K562 (cell line): ENCODE measurements around the gene ZNF316.

Experiments
- CREM ChIP-seq: IDR thresholded peaks from 2 replicates; pipeline ENCODE4 v1.6.1; 2014; ENCODE audit warnings: antibody characterized with exemption, low read depth
- CTBP1 ChIP-seq: fragments of 450-650 bp; IDR thresholded peaks from 2 replicates; pipeline ENCODE4 v1.6.1; 2016; ENCODE audit warnings: borderline replicate concordance
- POLR2A ChIP-seq: fragments of 450-650 bp; conservative IDR thresholded peaks from 2 replicates; pipeline ENCODE4 v1.6.1; 2016
- RAD21 ChIP-seq, 2 experiments: fragments of 250-450 bp in 1 of 2; fragments of 450-650 bp in 1 of 2; sonication (Bioruptor Pico) in 1 of 2; formaldehyde crosslinking in 1 of 2; IDR thresholded peaks in 1 of 2; conservative IDR thresholded peaks in 1 of 2; 2 replicates each; pipeline versions ENCODE4 v1.4.0 to v1.8.0; 2020 to 2022; ENCODE audit warnings: mild to moderate bottlenecking in 2 of 2, moderate library complexity in 1 of 2
- U2AF2 ChIP-seq: fragments of 200-400 bp; formaldehyde crosslinking; optimal IDR thresholded peaks from 2 replicates; pipeline ENCODE3; 2017; ENCODE audit warnings: low read depth, mild to moderate bottlenecking, low read length
- USF2 ChIP-seq: sonication (generic); formaldehyde crosslinking; IDR thresholded peaks from 2 replicates; pipeline ENCODE4 v1.5.0; 2020; ENCODE audit warnings: missing genetic modification reagents
- ZNF224 ChIP-seq: sonication (generic); formaldehyde crosslinking; IDR thresholded peaks from 2 replicates; pipeline ENCODE4 v1.8.0; 2022; ENCODE audit warnings: mild to moderate bottlenecking, missing genetic modification reagents
- ZNF561 ChIP-seq: fragments of 450-650 bp; formaldehyde crosslinking; conservative IDR thresholded peaks from 2 replicates; pipeline ENCODE4 v1.4.0; 2020; ENCODE audit warnings: mild to moderate bottlenecking, moderate library complexity
- TF ChIP-seq, protein P1 (sequence below), 2 experiments: IDR thresholded peaks; 2 replicates each; pipeline ENCODE4 v1.6.1; 2011; ENCODE audit warnings: borderline replicate concordance in 1 of 2, control low read depth in 1 of 2, low read depth in 1 of 2, low read length in 1 of 2, mild to moderate bottlenecking in 1 of 2, mixed read lengths in 1 of 2, moderate library complexity in 1 of 2; ENCODE audit not compliant: insufficient read depth in 1 of 2, insufficient read length in 1 of 2, poor library complexity in 1 of 2, severe bottlenecking in 1 of 2; ENCODE audit errors: extremely low read depth in 1 of 2

GRCh38 chr7:6614953-6615722 is 22.0 kb upstream of the ZNF316 start, which contains the start of gene ZNF853:
- no peak for TF ChIP-seq POLR2A
- TF ChIP-seq ZNF224 (CRISPR knock-in tag): no peak
- no peak for TF ChIP-seq CTBP1
- TF ChIP-seq, protein P1, sequence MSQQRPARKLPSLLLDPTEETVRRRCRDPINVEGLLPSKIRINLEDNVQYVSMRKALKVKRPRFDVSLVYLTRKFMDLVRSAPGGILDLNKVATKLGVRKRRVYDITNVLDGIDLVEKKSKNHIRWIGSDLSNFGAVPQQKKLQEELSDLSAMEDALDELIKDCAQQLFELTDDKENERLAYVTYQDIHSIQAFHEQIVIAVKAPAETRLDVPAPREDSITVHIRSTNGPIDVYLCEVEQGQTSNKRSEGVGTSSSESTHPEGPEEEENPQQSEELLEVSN (IDR thresholded peaks at IDR 0.05; ENCODE audit: borderline replicate concordance in 1 of 2, extremely low read depth in 1 of 2, insufficient read depth in 1 of 2, insufficient read length in 1 of 2, low read depth in 1 of 2, low read length in 1 of 2, poor library complexity in 1 of 2, severe bottlenecking in 1 of 2): no peak
- no peak for TF ChIP-seq ZNF561
- no peak for TF ChIP-seq U2AF2
- no peak for TF ChIP-seq USF2 (CRISPR knock-in tag)
- no peak for TF ChIP-seq CREM
- TF ChIP-seq RAD21 (CRISPR knock-in tag; conservative IDR thresholded peaks at IDR 0.05 in 1 of 2, IDR thresholded peaks at IDR 0.05 in 1 of 2): no peak
